Large intestine (tissue), 3 donors: ENCODE data around the gene SLC30A9. TPM values are rescaled to one million over a fixed set of nuclear protein-coding genes. Genes with fewer than 3 reads are reported as not detected.

ENCODE experiments used
- DNase-seq, 2 donors: peaks; one replicate each; pipeline versions ENCODE4 v3.0.0 to v3.0.0-alpha.2; 2013
- H3K27ac ChIP-seq: one replicate; pipeline ENCODE4 v1.5.1; 2013; ENCODE audit warnings: low read length
- H3K27me3 ChIP-seq: 2 replicates; pipeline ENCODE4 v1.6.1; 2013; ENCODE audit warnings: low read length; ENCODE audit not compliant: control insufficient read depth, insufficient read depth
- H3K36me3 ChIP-seq: 2 replicates; pipeline ENCODE4 v1.6.1; 2013; ENCODE audit warnings: low read length; ENCODE audit not compliant: control insufficient read depth, insufficient read depth
- H3K4me1 ChIP-seq: one replicate; pipeline ENCODE4 v1.6.1; 2013; ENCODE audit warnings: low read length; ENCODE audit not compliant: control insufficient read depth, insufficient read depth
- H3K4me3 ChIP-seq: one replicate; pipeline ENCODE4 v1.5.1; 2013; ENCODE audit warnings: low read length
- H3K9me3 ChIP-seq: one replicate; pipeline ENCODE4 v1.6.1; 2013; ENCODE audit warnings: mild to moderate bottlenecking, low read depth, low read length, moderate library complexity; ENCODE audit not compliant: control insufficient read depth
- WGBS: methylation state at CpG from one replicate; pipeline ENCODE4 v1.1.5; 2013; ENCODE audit warnings: low lambda C conversion rate; ENCODE audit not compliant: insufficient coverage; 5-methylcytosine and 5-hydroxymethylcytosine counted together
- polyA plus RNA-seq: library from polyadenylated mRNA; unstranded; fragments of 120-200 nt; gene quantifications from one replicate; pipeline ENCODE4 v1.2.1, GENCODE V29; 2013

SLC30A9 gene
- polyA plus RNA-seq, 1 donor, result 60.8 TPM

DNA sequence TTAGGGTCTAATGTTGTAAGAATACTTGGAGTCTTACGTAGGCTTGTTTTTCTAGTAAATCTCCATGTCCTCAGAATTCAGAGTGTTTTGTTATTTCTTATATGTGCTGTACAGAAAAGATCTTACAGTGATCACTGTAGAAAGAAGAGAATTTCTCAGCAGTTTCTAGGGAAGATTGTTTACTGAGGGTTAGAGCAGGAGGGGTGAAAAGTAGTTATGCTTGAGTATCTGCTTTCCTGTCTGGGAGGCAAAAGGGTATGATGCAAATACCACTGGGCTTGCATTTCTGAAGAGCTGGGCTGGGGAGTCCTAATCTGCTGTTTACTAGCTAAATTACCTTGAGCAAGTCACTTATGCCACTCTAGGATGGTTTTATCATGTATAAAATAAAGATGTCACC, 84.0 kb downstream of the SLC30A9 start:
- Histone ChIP-seq H3K9me3 (no peaks in the 10 kb centered on the region), H3K36me3 (peaks cover 23% of the 10 kb centered on the region), H3K27ac (no peak overlapping the region), H3K27me3 (no peaks in the 10 kb centered on the region), H3K4me3 (no peak overlapping the region), H3K4me1 (no peaks in the 10 kb centered on the region)
- DNase-seq, result no peak
- no CpG with 5 or more reads among the region's 1 CpG for WGBS

DNA sequence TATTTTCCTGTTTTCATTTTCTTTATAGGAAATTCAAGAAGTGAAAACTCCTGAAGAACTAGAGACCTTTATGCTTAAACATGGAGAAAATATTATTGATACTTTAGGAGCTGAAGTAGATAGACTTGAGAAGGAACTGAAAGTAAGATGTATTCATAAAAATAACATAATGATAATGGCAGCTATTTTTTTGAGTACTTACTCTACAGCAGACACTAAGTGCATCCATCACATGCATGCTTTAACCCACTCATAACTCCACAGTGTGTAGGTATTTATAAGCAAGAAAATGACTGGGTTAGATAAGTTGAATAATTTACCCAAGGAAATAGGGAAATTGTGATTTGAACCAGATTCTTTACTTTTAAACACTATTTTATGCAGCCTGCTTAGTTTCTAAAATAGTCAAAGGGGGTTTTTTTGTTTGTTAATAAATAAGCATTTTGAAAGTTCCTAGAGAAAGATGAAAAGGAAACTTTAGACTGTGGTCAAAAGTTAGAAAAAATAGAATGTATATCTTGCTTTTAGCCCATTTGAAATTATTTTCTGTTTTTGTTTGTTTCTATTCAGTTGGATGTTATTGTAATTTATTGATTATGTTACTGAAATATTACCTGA, 88.0 kb downstream of the SLC30A9 start:
- no peaks in the 10 kb centered on the region for H3K27me3 ChIP-seq
- no peak for DNase-seq
- peaks cover 25% of the 10 kb centered on the region for H3K36me3 ChIP-seq
- no peak overlapping the region for H3K4me3 ChIP-seq
- H3K4me1 ChIP-seq, result no peaks in the 10 kb centered on the region
- H3K9me3 ChIP-seq, result no peaks in the 10 kb centered on the region
- no peak overlapping the region for H3K27ac ChIP-seq

GRCh38 chr4:42080306-42080705, 90.0 kb downstream of the SLC30A9 start:
- no peak overlapping the region for H3K4me3 ChIP-seq
- DNase-seq, result no peak
- no peaks in the 10 kb centered on the region for H3K27me3 ChIP-seq
- H3K9me3 ChIP-seq, result no peaks in the 10 kb centered on the region
- no peaks in the 10 kb centered on the region for H3K4me1 ChIP-seq
- H3K27ac ChIP-seq, result no peak overlapping the region
- no CpG with 5 or more reads among the region's 3 CpGs for WGBS
- H3K36me3 ChIP-seq, result peaks cover 19% of the 10 kb centered on the region

- Histone ChIP-seq H3K27me3 (no peaks in the 10 kb centered on the region), H3K4me3 (no peak overlapping the region), H3K36me3 (peaks cover 12% of the 10 kb centered on the region), H3K9me3 (no peaks in the 10 kb centered on the region), H3K27ac (no peak overlapping the region), H3K4me1 (no peaks in the 10 kb centered on the region)
- WGBS, result no CpG with 5 or more reads among the region's 1 CpG
- DNase-seq, result no peak
These were observed 93.5 kb downstream of the SLC30A9 start for GRCh38 chr4:42083816-42084215.

DNA sequence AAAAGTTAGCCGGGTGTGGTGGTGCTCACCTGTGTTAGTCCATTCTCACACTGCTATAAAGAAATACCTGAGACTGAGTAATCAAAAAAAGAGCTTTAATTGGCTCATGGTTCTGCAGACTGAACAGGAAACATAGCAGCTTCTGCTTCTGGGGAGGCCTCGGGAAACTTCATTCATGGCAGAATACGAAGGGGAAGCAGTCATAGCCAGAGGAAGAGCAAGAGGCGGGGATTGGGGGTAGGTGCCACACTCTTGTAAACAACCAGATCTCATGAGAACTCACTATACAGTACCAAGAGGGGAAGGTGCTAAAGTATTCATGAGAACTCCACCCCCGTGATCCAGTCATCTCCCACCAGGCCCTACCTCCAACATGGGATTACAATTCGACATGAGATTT, 98.1 kb downstream of the SLC30A9 start:
- no peaks in the 10 kb centered on the region for H3K9me3 ChIP-seq
- H3K27ac ChIP-seq, result no peak overlapping the region
- no peak for DNase-seq
- H3K36me3 ChIP-seq, result no peaks in the 10 kb centered on the region
- H3K4me1 ChIP-seq, result no peaks in the 10 kb centered on the region
- WGBS, result no CpG with 5 or more reads among the region's 6 CpGs
- no peaks in the 10 kb centered on the region for H3K27me3 ChIP-seq
- H3K4me3 ChIP-seq, result no peak overlapping the region

DNA sequence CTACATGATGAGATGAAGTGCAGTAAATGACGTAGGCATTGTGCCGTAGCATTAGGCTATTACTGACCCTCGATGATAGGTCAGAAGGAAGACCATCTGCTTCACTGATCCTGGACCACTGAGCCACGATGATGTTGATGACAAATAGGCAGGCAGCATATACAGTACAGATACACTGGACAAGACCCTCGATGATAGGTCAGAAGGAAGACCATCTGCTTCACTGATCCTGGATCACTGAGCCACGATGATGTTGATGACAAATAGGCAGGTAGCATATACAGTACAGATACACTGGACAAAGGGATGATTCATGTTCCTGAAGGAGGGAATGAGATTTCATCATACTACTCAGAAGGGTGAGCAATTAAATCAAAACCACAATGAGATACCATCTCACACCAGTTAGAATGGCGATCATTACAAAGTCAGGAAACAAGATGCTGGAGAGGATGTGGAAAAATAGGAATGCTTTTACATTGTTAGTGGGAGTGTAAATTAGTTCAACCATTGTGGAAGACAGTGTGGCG, 111.2 kb downstream of the SLC30A9 start:
- Histone ChIP-seq H3K36me3 (no peaks in the 10 kb centered on the region), H3K27me3 (no peaks in the 10 kb centered on the region), H3K27ac (no peak overlapping the region), H3K9me3 (no peaks in the 10 kb centered on the region), H3K4me3 (no peak overlapping the region), H3K4me1 (no peaks in the 10 kb centered on the region)
- no CpG with 5 or more reads among the region's 8 CpGs for WGBS
- no peak for DNase-seq

DNA sequence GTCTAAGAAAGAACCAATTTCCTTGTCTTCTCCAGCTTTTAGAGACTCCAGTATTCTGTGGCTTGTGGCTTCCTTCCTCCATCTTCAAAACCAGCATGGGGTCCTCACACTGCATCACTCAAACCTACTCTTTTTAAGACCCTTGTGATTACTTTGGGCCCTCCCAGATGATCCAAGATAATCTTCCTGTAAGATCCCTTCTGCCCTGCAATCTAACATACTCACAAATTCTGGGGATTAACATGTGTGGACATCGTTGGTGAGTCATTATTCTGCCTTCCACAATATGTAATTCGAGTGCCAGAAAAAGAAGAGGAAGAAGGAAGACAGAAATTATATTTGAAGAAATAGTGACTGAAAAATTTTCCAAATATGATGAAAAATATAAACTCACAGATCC, 114.2 kb downstream of the SLC30A9 start:
- Histone ChIP-seq H3K4me3 (no peak overlapping the region), H3K27ac (no peak overlapping the region), H3K27me3 (no peaks in the 10 kb centered on the region), H3K9me3 (no peaks in the 10 kb centered on the region), H3K36me3 (no peaks in the 10 kb centered on the region), H3K4me1 (no peaks in the 10 kb centered on the region)
- 63% methylated on average over 2 of the region's 2 CpGs for WGBS
- no peak for DNase-seq

DNA sequence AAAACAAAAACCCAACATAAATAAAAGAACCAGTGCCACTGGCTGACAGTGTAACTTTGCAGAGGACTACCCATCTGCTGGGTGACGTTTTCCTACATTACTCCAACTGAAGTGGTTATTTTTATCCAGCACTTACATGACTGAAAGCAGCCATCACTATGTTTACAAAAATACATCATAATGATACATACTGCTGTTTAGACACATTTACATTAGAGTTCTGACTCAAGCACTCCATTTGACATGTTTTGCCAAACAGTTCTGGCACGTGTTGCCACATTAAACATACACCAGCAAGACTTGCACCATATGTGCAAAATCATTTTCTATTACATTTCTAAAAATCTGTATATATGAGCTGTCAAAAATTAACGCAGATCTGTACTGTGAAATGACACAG, 122.5 kb downstream of the SLC30A9 start:
- no peaks in the 10 kb centered on the region for H3K9me3 ChIP-seq
- no peak for DNase-seq
- H3K4me3 ChIP-seq, result no peak overlapping the region
- H3K4me1 ChIP-seq, result no peaks in the 10 kb centered on the region
- H3K27me3 ChIP-seq, result peaks cover 4% of the 10 kb centered on the region
- WGBS, result 100% methylated on average over 1 of the region's 3 CpGs
- no peak overlapping the region for H3K27ac ChIP-seq
- H3K36me3 ChIP-seq, result no peaks in the 10 kb centered on the region

DNA sequence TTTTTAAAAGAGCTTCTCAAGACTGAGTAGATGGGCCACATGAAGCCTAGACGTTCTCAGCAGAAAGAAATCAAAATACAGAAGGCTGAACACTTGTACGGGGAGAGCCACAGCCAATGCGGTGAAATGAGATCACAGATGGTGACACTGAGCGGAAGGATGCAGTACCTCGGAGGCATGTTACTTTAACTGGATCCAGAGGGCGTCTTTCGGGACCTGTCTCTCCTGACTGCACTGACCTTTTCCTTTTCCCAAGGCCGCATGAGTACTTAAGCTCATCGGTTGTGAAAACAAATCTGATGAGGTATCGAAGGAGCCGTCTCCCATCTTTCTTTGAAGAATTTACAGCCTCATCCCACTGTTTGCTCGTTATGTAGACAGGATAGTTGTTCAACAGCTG, 129.6 kb downstream of the SLC30A9 start:
- Histone ChIP-seq H3K4me1 (no peaks in the 10 kb centered on the region), H3K36me3 (no peaks in the 10 kb centered on the region), H3K27ac (no peak overlapping the region), H3K9me3 (no peaks in the 10 kb centered on the region), H3K27me3 (peaks cover 8% of the 10 kb centered on the region), H3K4me3 (no peak overlapping the region)
- WGBS, result no CpG with 5 or more reads among the region's 12 CpGs
- DNase-seq, result no peak

- Histone ChIP-seq H3K27ac (no peak overlapping the region), H3K27me3 (peaks cover 7% of the 10 kb centered on the region), H3K36me3 (no peaks in the 10 kb centered on the region), H3K4me3 (no peak overlapping the region), H3K9me3 (no peaks in the 10 kb centered on the region), H3K4me1 (no peaks in the 10 kb centered on the region)
- WGBS, result 88% methylated on average over 1 of the region's 4 CpGs
- no peak for DNase-seq
These were observed 131.9 kb downstream of the SLC30A9 start for GRCh38 chr4:42122237-42122636.

GRCh38 chr4:42123071-42123644, 132.8 kb downstream of the SLC30A9 start:
- peaks cover 4% of the 10 kb centered on the region for H3K27me3 ChIP-seq
- no peak overlapping the region for H3K27ac ChIP-seq
- 100% methylated on average over 1 of the region's 2 CpGs for WGBS
- no peaks in the 10 kb centered on the region for H3K36me3 ChIP-seq
- DNase-seq, result no peak
- no peak overlapping the region for H3K4me3 ChIP-seq
- no peaks in the 10 kb centered on the region for H3K4me1 ChIP-seq
- H3K9me3 ChIP-seq, result no peaks in the 10 kb centered on the region
